ENCODE measurements around the gene CORO7.

DNA sequence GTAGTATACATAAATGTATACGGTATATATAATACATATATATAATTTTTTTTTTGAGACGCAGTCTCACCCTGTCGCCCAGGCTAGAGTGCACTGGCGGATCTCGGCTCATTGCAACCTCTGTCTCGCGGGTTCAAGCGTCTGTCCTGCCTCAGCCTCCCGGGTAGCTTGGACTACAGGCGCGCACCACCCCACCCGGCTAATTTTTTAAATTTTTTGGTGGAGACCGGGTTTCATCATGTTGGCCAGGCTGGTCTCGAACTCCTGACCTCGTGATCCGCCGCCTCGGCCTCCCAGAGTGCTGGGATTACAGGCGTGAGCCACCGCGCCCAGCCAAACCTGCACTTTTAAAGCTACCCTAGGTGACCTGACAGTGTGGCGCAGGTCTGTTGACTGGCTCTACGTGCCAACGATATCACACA lies 66.0 kb downstream of the CORO7 start:
- TF ChIP-seq, protein P1, sequence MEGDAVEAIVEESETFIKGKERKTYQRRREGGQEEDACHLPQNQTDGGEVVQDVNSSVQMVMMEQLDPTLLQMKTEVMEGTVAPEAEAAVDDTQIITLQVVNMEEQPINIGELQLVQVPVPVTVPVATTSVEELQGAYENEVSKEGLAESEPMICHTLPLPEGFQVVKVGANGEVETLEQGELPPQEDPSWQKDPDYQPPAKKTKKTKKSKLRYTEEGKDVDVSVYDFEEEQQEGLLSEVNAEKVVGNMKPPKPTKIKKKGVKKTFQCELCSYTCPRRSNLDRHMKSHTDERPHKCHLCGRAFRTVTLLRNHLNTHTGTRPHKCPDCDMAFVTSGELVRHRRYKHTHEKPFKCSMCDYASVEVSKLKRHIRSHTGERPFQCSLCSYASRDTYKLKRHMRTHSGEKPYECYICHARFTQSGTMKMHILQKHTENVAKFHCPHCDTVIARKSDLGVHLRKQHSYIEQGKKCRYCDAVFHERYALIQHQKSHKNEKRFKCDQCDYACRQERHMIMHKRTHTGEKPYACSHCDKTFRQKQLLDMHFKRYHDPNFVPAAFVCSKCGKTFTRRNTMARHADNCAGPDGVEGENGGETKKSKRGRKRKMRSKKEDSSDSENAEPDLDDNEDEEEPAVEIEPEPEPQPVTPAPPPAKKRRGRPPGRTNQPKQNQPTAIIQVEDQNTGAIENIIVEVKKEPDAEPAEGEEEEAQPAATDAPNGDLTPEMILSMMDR (conservative IDR thresholded peaks at IDR 0.05) = no peak
- no peak for TF ChIP-seq EZH2 (IDR thresholded peaks at IDR 0.05; ENCODE audit: low read depth)

All from PC-9 (cell line).